GM18520 (cell line): ENCODE measurements around the gene PRKCA.
A peak's percentile ranks its signal among the peaks of the same experiment; 100 is the strongest.

Experiments used
- ATAC-seq: cut with Tn5 transposase; IDR thresholded peaks from one replicate; pipeline ENCODE4 v1.9.1; 2021; ENCODE audit not compliant: unreplicated experiment

The PRKCA gene

GRCh38 chr17:66667491-66668030 is 365.1 kb downstream of the PRKCA start:
- no peak for ATAC-seq

- no peak for ATAC-seq
Measured at GRCh38 chr17:66670206-66670605, 367.8 kb downstream of the PRKCA start.

GRCh38 chr17:66671156-66671555 is 368.7 kb downstream of the PRKCA start:
- ATAC-seq: no peak

- no peak for ATAC-seq
Measured at GRCh38 chr17:66673668-66674276, 371.4 kb downstream of the PRKCA start.

- ATAC-seq: no peak
Measured at GRCh38 chr17:66675273-66675990, 373.0 kb downstream of the PRKCA start.

- ATAC-seq: no peak
Measured at GRCh38 chr17:66675991-66676371, 373.6 kb downstream of the PRKCA start.

GRCh38 chr17:66676421-66676820 is 374.0 kb downstream of the PRKCA start:
- ATAC-seq: no peak

- no peak for ATAC-seq
Measured at GRCh38 chr17:66677201-66677981, 375.0 kb downstream of the PRKCA start.

GRCh38 chr17:66678061-66678460 is 375.6 kb downstream of the PRKCA start:
- no peak for ATAC-seq

GRCh38 chr17:66678827-66679226 is 376.4 kb downstream of the PRKCA start:
- ATAC-seq: no peak

GRCh38 chr17:66679631-66680517 is 377.5 kb downstream of the PRKCA start:
- ATAC-seq: peak; percentile 85

- ATAC-seq: no peak
Measured at GRCh38 chr17:66682283-66682682, 379.9 kb downstream of the PRKCA start.

- ATAC-seq: no peak
Measured at GRCh38 chr17:66684261-66684660, 381.8 kb downstream of the PRKCA start.

GRCh38 chr17:66684731-66685130 is 382.3 kb downstream of the PRKCA start:
- ATAC-seq: no peak

GRCh38 chr17:66686601-66687000 is 384.2 kb downstream of the PRKCA start:
- no peak for ATAC-seq

GRCh38 chr17:66687570-66688284 is 385.3 kb downstream of the PRKCA start:
- no peak for ATAC-seq

GRCh38 chr17:66689221-66689620 is 386.8 kb downstream of the PRKCA start:
- no peak for ATAC-seq

GRCh38 chr17:66690166-66690565 is 387.8 kb downstream of the PRKCA start:
- no peak for ATAC-seq

- no peak for ATAC-seq
Measured at GRCh38 chr17:66691644-66692420, 389.4 kb downstream of the PRKCA start.

GRCh38 chr17:66692421-66692690 is 389.9 kb downstream of the PRKCA start:
- ATAC-seq: no peak
